Liver (tissue), 9 donors: ENCODE measurements around the gene HIP1. TPM values are rescaled to one million over a fixed set of nuclear protein-coding genes. Genes with fewer than 3 reads are reported as not detected.

Experiments used
- DNase-seq: peaks from one replicate; pipeline ENCODE4 v3.0.0-alpha.2; 2017; ENCODE audit warnings: low spot score
- H3K27ac ChIP-seq, 2 donors: one replicate each; pipeline ENCODE4 v1.7.0; 2013; ENCODE audit warnings: inconsistent platforms in 2 of 2, low read length in 2 of 2, control low read depth in 1 of 2, low read depth in 1 of 2, mild to moderate bottlenecking in 1 of 2
- H3K27me3 ChIP-seq, 4 donors: one replicate each; pipeline versions ENCODE4 v1.6.1 to v1.7.0; 2013; ENCODE audit warnings: low read length in 3 of 4, inconsistent platforms in 1 of 4, mild to moderate bottlenecking in 1 of 4, moderate library complexity in 1 of 4; ENCODE audit not compliant: control insufficient read depth in 4 of 4, insufficient read depth in 4 of 4
- H3K36me3 ChIP-seq, 4 donors: one replicate each; pipeline versions ENCODE4 v1.6.1 to v1.7.0; 2013; ENCODE audit warnings: low read length in 3 of 4, mild to moderate bottlenecking in 3 of 4, low read depth in 1 of 4, moderate library complexity in 1 of 4; ENCODE audit not compliant: control insufficient read depth in 4 of 4, insufficient read depth in 3 of 4
- H3K4me1 ChIP-seq, 4 donors: one replicate each; pipeline versions ENCODE4 v1.6.1 to v1.7.0; 2013; ENCODE audit warnings: low read length in 3 of 4, mild to moderate bottlenecking in 3 of 4, moderate library complexity in 1 of 4; ENCODE audit not compliant: control insufficient read depth in 4 of 4, insufficient read depth in 4 of 4
- H3K4me3 ChIP-seq, 3 donors: one replicate each; pipeline versions ENCODE4 v1.6.1 to v1.7.0; 2013; ENCODE audit warnings: low read length in 3 of 3, control low read depth in 1 of 3, low read depth in 1 of 3, mild to moderate bottlenecking in 1 of 3
- H3K9ac ChIP-seq, 2 donors: one replicate each; pipeline ENCODE4 v1.7.0; 2013; ENCODE audit warnings: low read length in 2 of 2, mild to moderate bottlenecking in 2 of 2, moderate library complexity in 2 of 2, control low read depth in 1 of 2, low read depth in 1 of 2
- H3K9me3 ChIP-seq, 4 donors: one replicate each; pipeline versions ENCODE4 v1.6.1 to v1.7.0; 2013; ENCODE audit warnings: low read length in 3 of 4; ENCODE audit not compliant: control insufficient read depth in 4 of 4
- FOXA1 ChIP-seq: IDR thresholded peaks from 2 replicates; pipeline ENCODE4 v1.6.1; 2016; ENCODE audit warnings: antibody characterized with exemption
- FOXA2 ChIP-seq: IDR thresholded peaks from 2 replicates; pipeline ENCODE4 v1.6.1; 2016; ENCODE audit warnings: antibody characterized with exemption
- GABPA ChIP-seq, 2 donors: IDR thresholded peaks in 1 of 2; conservative IDR thresholded peaks in 1 of 2; 2 replicates each; pipeline ENCODE4 v1.6.1; 2016; ENCODE audit warnings: antibody characterized with exemption in 2 of 2, mild to moderate bottlenecking in 1 of 2, moderate library complexity in 1 of 2
- HNF4A ChIP-seq, 2 donors: conservative IDR thresholded peaks; 2 replicates each; pipeline ENCODE4 v1.6.1; 2016; ENCODE audit warnings: antibody characterized with exemption in 2 of 2, mild to moderate bottlenecking in 2 of 2
- HNF4G ChIP-seq: IDR thresholded peaks from 2 replicates; pipeline ENCODE4 v1.6.1; 2016; ENCODE audit warnings: antibody characterized with exemption
- NR2F2 ChIP-seq: IDR thresholded peaks from 2 replicates; pipeline ENCODE4 v1.6.1; 2016; ENCODE audit warnings: antibody characterized with exemption
- RAD21 ChIP-seq, 2 donors: IDR thresholded peaks; 2 replicates each; pipeline ENCODE4 v1.6.1; 2016; ENCODE audit warnings: antibody characterized with exemption in 2 of 2, mild to moderate bottlenecking in 2 of 2
- REST ChIP-seq: IDR thresholded peaks from 2 replicates; pipeline ENCODE4 v1.6.1; 2016; ENCODE audit warnings: antibody characterized with exemption, mild to moderate bottlenecking
- RXRA ChIP-seq, 2 donors: IDR thresholded peaks; 2 replicates each; pipeline ENCODE4 v1.6.1; 2017 to 2018; ENCODE audit warnings: antibody characterized with exemption in 2 of 2, mild to moderate bottlenecking in 1 of 2
- SP1 ChIP-seq: IDR thresholded peaks from 2 replicates; pipeline ENCODE4 v1.6.1; 2018; ENCODE audit warnings: antibody characterized with exemption, mild to moderate bottlenecking
- TAF1 ChIP-seq: conservative IDR thresholded peaks from 2 replicates; pipeline ENCODE4 v1.6.1; 2016; ENCODE audit warnings: antibody characterized with exemption, mild to moderate bottlenecking
- YY1 ChIP-seq: IDR thresholded peaks from 2 replicates; pipeline ENCODE4 v1.6.1; 2016; ENCODE audit warnings: antibody characterized with exemption, mild to moderate bottlenecking
- ZBTB33 ChIP-seq: IDR thresholded peaks from 2 replicates; pipeline ENCODE4 v1.6.1; 2016; ENCODE audit warnings: antibody characterized with exemption
- WGBS: extraction: QIAGEN DNeasy Blood & Tissue Kit; methylation state at CpG from one replicate; pipeline ENCODE4 v1.1.7; 2013; 5-methylcytosine and 5-hydroxymethylcytosine counted together
- polyA plus RNA-seq, 2 donors: library from polyadenylated mRNA; stranded (reverse) in 1 of 2; unstranded in 1 of 2; fragments of 200-250 nt in 1 of 2; fragments of >200 nt in 1 of 2; fragmentation: Nextera tagmentation in 1 of 2; extraction: Ambion mirVana in 1 of 2; gene quantifications; one replicate each; pipeline versions ENCODE4 v1.2.1 to v1.2.3, GENCODE V29; 2013 to 2015
- total RNA-seq, 2 donors: library from RNA; depleted of rRNA; stranded (reverse); fragments of >200 nt; gene quantifications; one replicate each; pipeline ENCODE4 v1.2.3, GENCODE V29; 2014
- donor health status: healthy.
- donor health status: healthy.
- donor health status: healthy.
- donor health status: healthy.
- donor health status: healthy.

HIP1 gene
- total and polyA plus RNA-seq, 4 donors = 3.8 to 13.6 (median 7.8) TPM

GRCh38 chr7:75619636-75620035 is 119.1 kb downstream of the HIP1 start:
- no peaks in the 10 kb centered on the region for H3K4me1 ChIP-seq
- no peak overlapping the region for H3K27ac ChIP-seq
- no peak for DNase-seq
- H3K4me3 ChIP-seq = no peak overlapping the region
- H3K27me3 ChIP-seq = no peaks in the 10 kb centered on the region
- 85% methylated on average over 4 of the region's 4 CpGs for WGBS
- no peaks in the 10 kb centered on the region for H3K36me3 ChIP-seq
- no peak for TF ChIP-seq TAF1
- TF ChIP-seq HNF4G = no peak
- TF ChIP-seq HNF4A (conservative IDR thresholded peaks at IDR 0.05) = no peak
- no peaks in the 10 kb centered on the region for H3K9me3 ChIP-seq
- H3K9ac ChIP-seq = no peak overlapping the region

- no peaks in the 10 kb centered on the region for H3K4me1 ChIP-seq
- peak overlapping the region; percentile 12 to 50 for H3K27ac ChIP-seq
- no peaks in the 10 kb centered on the region for H3K9me3 ChIP-seq
- H3K36me3 ChIP-seq = no peaks in the 10 kb centered on the region
- DNase-seq = no peak
- 79% methylated on average over 12 of the region's 12 CpGs for WGBS
- H3K9ac ChIP-seq = no peak overlapping the region
- no peaks in the 10 kb centered on the region for H3K27me3 ChIP-seq
- TF ChIP-seq GABPA (IDR thresholded peaks at IDR 0.05 in 1 of 2, conservative IDR thresholded peaks at IDR 0.05 in 1 of 2) = peak in 1 of 2 donors; percentile 49
- no peak for TF ChIP-seq HNF4G
- peak; percentile 41 for TF ChIP-seq NR2F2
- no peak for TF ChIP-seq REST
- TF ChIP-seq FOXA2 = no peak
- TF ChIP-seq FOXA1 = no peak
- peak; percentile 42 for TF ChIP-seq SP1
- no peak for TF ChIP-seq YY1
- peak in 1 of 2 donors; percentile 7 for TF ChIP-seq RXRA (IDR thresholded peaks at IDR 0.05)
- no peak for TF ChIP-seq ZBTB33
- no peak for TF ChIP-seq RAD21 (IDR thresholded peaks at IDR 0.05)
- H3K4me3 ChIP-seq = no peak overlapping the region
Measured at GRCh38 chr7:75617634-75618234, 121.0 kb downstream of the HIP1 start.
